NT2/D1 (cell line): Measurements from ENCODE around the gene CMTM1.

Experiments used
- DNase-seq: peaks from one replicate; pipeline ENCODE4 v3.0.0-alpha.2; 2011; ENCODE audit warnings: low read depth, low spot score
- H3K27me3 ChIP-seq: 2 replicates; pipeline ENCODE4 v1.6.0; 2011; ENCODE audit warnings: mild to moderate bottlenecking; ENCODE audit not compliant: insufficient read length, insufficient read depth
- H3K36me3 ChIP-seq: 2 replicates; pipeline ENCODE4 v1.6.1; 2011; ENCODE audit warnings: mild to moderate bottlenecking, low read length, mixed read lengths; ENCODE audit not compliant: insufficient read depth, insufficient read length
- H3K4me1 ChIP-seq: 2 replicates; pipeline ENCODE4 v1.5.1; 2011; ENCODE audit not compliant: insufficient read depth, insufficient read length
- H3K4me3 ChIP-seq: 2 replicates; pipeline ENCODE4 v1.5.1; 2011; ENCODE audit warnings: low read depth; ENCODE audit not compliant: insufficient read length
- H3K9ac ChIP-seq: 2 replicates; pipeline ENCODE4 v1.6.0; 2011; ENCODE audit warnings: low read depth; ENCODE audit not compliant: insufficient read length
- H3K9me3 ChIP-seq: 2 replicates; pipeline ENCODE4 v1.5.1; 2011; ENCODE audit warnings: mild to moderate bottlenecking, low read length; ENCODE audit not compliant: insufficient read depth
- SUZ12 ChIP-seq: IDR thresholded peaks from 2 replicates; pipeline ENCODE4 v1.6.1; 2011; ENCODE audit not compliant: insufficient read length, insufficient read depth; ENCODE audit errors: extremely low read depth
- YY1 ChIP-seq: IDR thresholded peaks from 2 replicates; pipeline ENCODE4 v1.6.1; 2011; ENCODE audit not compliant: insufficient read length, insufficient read depth
- ZNF274 ChIP-seq: IDR thresholded peaks from 2 replicates; pipeline ENCODE4 v1.6.1; 2011; ENCODE audit warnings: mild to moderate bottlenecking, low read depth, low read length

CMTM1 gene

GRCh38 chr16:66568355-66568754, 2.1 kb downstream of the CMTM1 start:
- no peak overlapping the region for H3K4me3 ChIP-seq
- H3K36me3 ChIP-seq = no peaks in the 10 kb centered on the region
- no peak for DNase-seq
- no peaks in the 10 kb centered on the region for H3K4me1 ChIP-seq
- TF ChIP-seq ZNF274 = no peak
- no peak for TF ChIP-seq SUZ12
- TF ChIP-seq YY1 = no peak
- H3K9me3 ChIP-seq = no peaks in the 10 kb centered on the region
- H3K27me3 ChIP-seq = peaks cover 41% of the 10 kb centered on the region
- no peak overlapping the region for H3K9ac ChIP-seq

GRCh38 chr16:66569131-66569530, 2.9 kb downstream of the CMTM1 start:
- H3K36me3 ChIP-seq = no peaks in the 10 kb centered on the region
- H3K27me3 ChIP-seq = peaks cover 35% of the 10 kb centered on the region
- DNase-seq = no peak
- H3K4me1 ChIP-seq = no peaks in the 10 kb centered on the region
- H3K9ac ChIP-seq = no peak overlapping the region
- TF ChIP-seq YY1 = no peak
- TF ChIP-seq SUZ12 = no peak
- TF ChIP-seq ZNF274 = no peak
- no peaks in the 10 kb centered on the region for H3K9me3 ChIP-seq
- no peak overlapping the region for H3K4me3 ChIP-seq

DNA sequence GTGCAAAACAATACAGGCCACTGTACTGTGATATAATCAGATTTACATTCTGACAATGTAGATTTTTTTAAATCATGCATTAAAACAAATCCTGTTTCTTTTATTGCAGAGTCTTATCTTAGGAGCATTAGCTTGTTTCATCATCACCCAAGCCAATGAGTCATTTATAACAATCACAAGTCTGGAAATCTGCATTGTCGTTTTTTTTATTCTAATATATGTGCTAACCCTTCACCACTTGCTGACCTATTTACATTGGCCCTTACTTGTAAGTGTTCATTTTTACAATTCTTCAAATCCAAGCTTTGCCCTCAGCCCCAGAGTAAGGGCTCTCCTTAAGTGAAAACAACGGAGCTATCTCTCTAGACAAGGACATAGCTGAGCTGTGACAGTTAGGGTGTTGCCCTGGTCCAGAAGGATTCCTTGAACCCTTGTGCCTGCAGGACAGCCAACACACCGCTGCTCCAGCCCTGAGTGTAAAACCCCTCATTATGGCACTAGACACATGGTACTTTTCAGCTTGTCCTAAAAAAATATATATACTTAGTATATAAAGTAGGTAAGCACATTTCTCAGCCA, 3.7 kb downstream of the CMTM1 start:
- H3K9ac ChIP-seq = no peak overlapping the region
- TF ChIP-seq SUZ12 = no peak

GRCh38 chr16:66572356-66572755, 6.1 kb downstream of the CMTM1 start:
- Histone ChIP-seq H3K4me3 (no peak overlapping the region), H3K36me3 (no peaks in the 10 kb centered on the region), H3K27me3 (peaks cover 8% of the 10 kb centered on the region), H3K9me3 (no peaks in the 10 kb centered on the region), H3K4me1 (no peaks in the 10 kb centered on the region), H3K9ac (no peak overlapping the region)
- no peak for DNase-seq
- TF ChIP-seq SUZ12 = no peak
- TF ChIP-seq ZNF274 = no peak
- no peak for TF ChIP-seq YY1

More for the DNA sequence above, 3.7 kb downstream of the CMTM1 start:
- Histone ChIP-seq H3K4me3 (no peak overlapping the region), H3K9me3 (no peaks in the 10 kb centered on the region), H3K4me1 (no peaks in the 10 kb centered on the region), H3K27me3 (peaks cover 32% of the 10 kb centered on the region), H3K36me3 (no peaks in the 10 kb centered on the region)
- no peak for DNase-seq

- Histone ChIP-seq H3K4me3 (no peak overlapping the region), H3K9me3 (no peaks in the 10 kb centered on the region), H3K27me3 (peaks cover 3% of the 10 kb centered on the region), H3K4me1 (peaks cover 2% of the 10 kb centered on the region), H3K9ac (no peak overlapping the region), H3K36me3 (no peaks in the 10 kb centered on the region)
- DNase-seq = no peak
- TF ChIP-seq SUZ12 (no peak), ZNF274 (no peak), YY1 (no peak)
Observed at GRCh38 chr16:66574081-66574480, 7.8 kb downstream of the CMTM1 start.

DNA sequence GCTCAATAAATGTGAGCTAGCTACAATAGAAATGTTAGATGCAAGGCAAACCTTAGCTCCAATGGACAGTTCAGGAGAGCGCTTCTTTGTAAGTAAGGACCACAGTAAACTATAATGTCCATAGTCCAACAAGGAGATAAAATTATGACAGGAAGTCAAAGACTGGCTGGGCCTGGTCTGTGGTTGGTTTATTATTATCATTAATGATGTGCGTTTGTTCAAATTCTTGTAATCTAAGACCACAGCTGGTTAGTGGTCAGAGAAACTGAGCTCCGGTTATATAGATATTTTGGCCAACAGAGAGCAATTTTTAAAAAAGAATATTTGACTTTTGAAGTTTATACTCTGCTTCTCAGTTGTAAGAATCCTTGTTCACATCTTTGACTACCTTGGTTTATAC, 8.3 kb downstream of the CMTM1 start:
- H3K9ac ChIP-seq = no peak overlapping the region
- H3K27me3 ChIP-seq = peaks cover 3% of the 10 kb centered on the region
- no peak for DNase-seq
- TF ChIP-seq ZNF274 (no peak), SUZ12 (no peak), YY1 (no peak)
- H3K36me3 ChIP-seq = no peaks in the 10 kb centered on the region
- H3K4me3 ChIP-seq = no peak overlapping the region
- peaks cover 2% of the 10 kb centered on the region for H3K4me1 ChIP-seq
- no peaks in the 10 kb centered on the region for H3K9me3 ChIP-seq

GRCh38 chr16:66575060-66575459, 8.8 kb downstream of the CMTM1 start:
- peaks cover 3% of the 10 kb centered on the region for H3K27me3 ChIP-seq
- peaks cover 5% of the 10 kb centered on the region for H3K4me1 ChIP-seq
- DNase-seq = no peak
- no peaks in the 10 kb centered on the region for H3K36me3 ChIP-seq
- TF ChIP-seq SUZ12 = no peak
- no peak for TF ChIP-seq YY1
- no peak for TF ChIP-seq ZNF274
- no peak overlapping the region for H3K9ac ChIP-seq
- H3K4me3 ChIP-seq = no peak overlapping the region
- H3K9me3 ChIP-seq = no peaks in the 10 kb centered on the region
